SK-N-SH (cell line): Measurements from ENCODE around the gene LCMT2. TPM values are rescaled to one million over a fixed set of nuclear protein-coding genes. Genes with fewer than 3 reads are reported as not detected.

Source experiments
- CTCF ChIA-PET: fragments of 300-600, 350-600 bp; formaldehyde crosslinking; extraction: SDS; loops from one replicate; lab custom pipeline; 2021; lab: Yijun Ruan, JAX
- POLR2A ChIA-PET: fragments of 350-600 bp; sonication (Branson Sonifier 250); formaldehyde crosslinking; extraction: SDS; loops from one replicate; lab custom pipeline; 2020; ENCODE audit warnings: antibody characterized with exemption, inconsistent platforms; lab: Yijun Ruan, JAX
- DNase-seq: peaks from one replicate; pipeline ENCODE4 v3.0.0; 2012
- H2AFZ ChIP-seq: fragments of 200-600 bp; sonication (generic); 2 replicates; pipeline ENCODE4 v1.8.1; 2016; ENCODE audit warnings: antibody characterized with exemption, mild to moderate bottlenecking, low read depth
- H3F3A ChIP-seq: fragments of 200-600 bp; sonication (generic); replicated peaks from 2 replicates; pipeline ENCODE3; 2016; ENCODE audit warnings: antibody characterized with exemption, mild to moderate bottlenecking; ENCODE audit not compliant: insufficient read depth
- H3K27ac ChIP-seq, 2 experiments: fragments of 200-500 bp in 1 of 2; fragments of 200-600 bp in 1 of 2; sonication (Bioruptor generic) in 1 of 2; sonication (generic), shearing (Covaris generic) in 1 of 2; 2 replicates each; pipeline versions ENCODE4 v1.5.1 to v1.6.1; 2014 to 2016; ENCODE audit warnings: low read depth in 2 of 2, inconsistent platforms in 1 of 2, low read length in 1 of 2, mild to moderate bottlenecking in 1 of 2, mixed read lengths in 1 of 2
- H3K27me3 ChIP-seq: fragments of 200-600 bp; sonication (generic), shearing (Covaris generic); 2 replicates; pipeline ENCODE4 v1.6.1; 2016; ENCODE audit warnings: mixed run types; ENCODE audit not compliant: insufficient read depth
- H3K36me3 ChIP-seq, 2 experiments: fragments of 200-500 bp in 1 of 2; fragments of 200-600 bp in 1 of 2; sonication (Bioruptor generic) in 1 of 2; sonication (generic) in 1 of 2; replicated peaks in 1 of 2; 2 replicates each; pipeline versions ENCODE3 to v1.5.1; 2014 to 2016; ENCODE audit warnings: low read length in 1 of 2, mild to moderate bottlenecking in 1 of 2; ENCODE audit not compliant: insufficient read depth in 2 of 2, control insufficient read depth in 1 of 2
- H3K4me1 ChIP-seq, 2 experiments: fragments of 200-500 bp in 1 of 2; fragments of 200-600 bp in 1 of 2; sonication (Bioruptor generic) in 1 of 2; sonication (generic), shearing (Covaris generic) in 1 of 2; 2 replicates each; pipeline versions ENCODE4 v1.5.1 to v1.6.1; 2014 to 2016; ENCODE audit warnings: low read depth in 1 of 2, low read length in 1 of 2, mixed run types in 1 of 2; ENCODE audit not compliant: insufficient read depth in 2 of 2, control insufficient read depth in 1 of 2
- H3K4me2 ChIP-seq: fragments of 200-600 bp; sonication (generic), shearing (Covaris generic); 2 replicates; pipeline ENCODE4 v1.6.1; 2017; ENCODE audit warnings: mixed run types
- H3K4me3 ChIP-seq, 2 experiments: fragments of 200-500 bp in 1 of 2; fragments of 200-600 bp in 1 of 2; sonication (Bioruptor generic) in 1 of 2; sonication (generic), shearing (Covaris generic) in 1 of 2; 2 replicates each; pipeline versions ENCODE4 v1.5.1 to v1.8.1; 2014 to 2016; ENCODE audit warnings: low read depth in 2 of 2, inconsistent platforms in 1 of 2, low read length in 1 of 2, mild to moderate bottlenecking in 1 of 2, mixed read lengths in 1 of 2, moderate library complexity in 1 of 2
- H3K79me2 ChIP-seq: fragments of 200-600 bp; sonication (generic); 2 replicates; pipeline ENCODE4 v1.8.1; 2017; ENCODE audit warnings: mild to moderate bottlenecking; ENCODE audit not compliant: insufficient read depth
- H3K9ac ChIP-seq: fragments of 200-600 bp; sonication (generic); 2 replicates; pipeline ENCODE4 v1.6.1; 2017; ENCODE audit warnings: mixed run types
- H3K9me2 ChIP-seq: fragments of 200-600 bp; sonication (generic); 2 replicates; pipeline ENCODE4 v1.6.1; 2017; ENCODE audit warnings: mixed run types
- H3K9me3 ChIP-seq: fragments of 200-600 bp; sonication (generic); 2 replicates; pipeline ENCODE4 v1.6.1; 2017; ENCODE audit warnings: mixed run types, mild to moderate bottlenecking, moderate library complexity
- H4K20me1 ChIP-seq: fragments of 200-600 bp; sonication (generic); 2 replicates; pipeline ENCODE4 v1.6.1; 2017; ENCODE audit warnings: mild to moderate bottlenecking, mixed run types; ENCODE audit not compliant: insufficient read depth
- EZH2phosphoT487 ChIP-seq: fragments of 200-600 bp; sonication (generic); IDR thresholded peaks from 2 replicates; pipeline ENCODE4 v1.6.1; 2017; ENCODE audit warnings: low read depth, mixed run types, mild to moderate bottlenecking, antibody characterized with exemption, moderate library complexity, borderline replicate concordance
- FOSL2 ChIP-seq: IDR thresholded peaks from 2 replicates; pipeline ENCODE4 v1.4.0; 2012; ENCODE audit warnings: low read depth, mild to moderate bottlenecking, moderate library complexity, borderline replicate concordance
- FOXJ3 ChIP-seq: sonication (generic); formaldehyde crosslinking; IDR thresholded peaks from 2 replicates; pipeline ENCODE4 v1.5.1; 2020; ENCODE audit warnings: mild to moderate bottlenecking, missing genetic modification reagents
- MEF2A ChIP-seq: IDR thresholded peaks from 2 replicates; pipeline ENCODE4 v1.4.0; 2012; ENCODE audit warnings: low read depth, borderline replicate concordance
- NFIC ChIP-seq: IDR thresholded peaks from 2 replicates; pipeline ENCODE4 v1.4.0; 2012; ENCODE audit warnings: borderline replicate concordance
- POLR2AphosphoS5 ChIP-seq: IDR thresholded peaks from 2 replicates; pipeline ENCODE4 v1.6.1; 2012; ENCODE audit warnings: low read depth, low read length
- RCOR1 ChIP-seq: fragments of 150-350 bp; IDR thresholded peaks from 2 replicates; pipeline ENCODE4 v1.6.1; 2017; ENCODE audit warnings: antibody characterized with exemption, low read length
- RFX5 ChIP-seq: IDR thresholded peaks from 2 replicates; pipeline ENCODE4 v1.6.1; 2012; ENCODE audit warnings: mild to moderate bottlenecking, improper control_type of control experiment, low read length
- RXRA ChIP-seq: IDR thresholded peaks from 2 replicates; pipeline ENCODE4 v1.4.0; 2012; ENCODE audit warnings: low read depth, mild to moderate bottlenecking, borderline replicate concordance
- SIN3A ChIP-seq: IDR thresholded peaks from 2 replicates; pipeline ENCODE4 v1.6.1; 2012; ENCODE audit warnings: low read depth, mild to moderate bottlenecking, low read length, moderate library complexity, borderline replicate concordance
- WGBS: methylation state at CpG from one replicate; pipeline ENCODE4 v1.1.6; 2017; ENCODE audit warnings: low lambda C conversion rate; 5-methylcytosine and 5-hydroxymethylcytosine counted together
- polyA plus RNA-seq, 3 experiments: library from polyadenylated mRNA; depleted of rRNA; stranded (reverse); fragments of >200 nt; gene quantifications; 2 replicates each; pipeline ENCODE4 v1.2.3, GENCODE V29; 2012
- TF ChIP-seq, protein P1 (sequence below): fragments of 200-600 bp; sonication (generic); IDR thresholded peaks from 2 replicates; pipeline ENCODE4 v1.6.1; 2017; ENCODE audit warnings: antibody characterized with exemption, mild to moderate bottlenecking, moderate library complexity
- TF ChIP-seq, protein P2 (sequence below): IDR thresholded peaks from 2 replicates; pipeline ENCODE4 v1.4.0; 2012; ENCODE audit warnings: low read depth, borderline replicate concordance
- TF ChIP-seq, protein P3 (sequence below): IDR thresholded peaks from 2 replicates; pipeline ENCODE4 v1.4.0; 2012; ENCODE audit warnings: low read depth, borderline replicate concordance
- TF ChIP-seq, protein P4 (sequence below): fragments of 150-350 bp; IDR thresholded peaks from 2 replicates; pipeline ENCODE4 v1.6.1; 2017; ENCODE audit warnings: antibody characterized with exemption, low read length, low read depth, borderline replicate concordance
- TF ChIP-seq, protein P5 (sequence below): IDR thresholded peaks from 2 replicates; pipeline ENCODE4 v1.4.0; 2012; ENCODE audit warnings: low read depth

The LCMT2 gene
- polyA plus RNA-seq, 1 of the 3 experiments (the other 2 are of a cell fraction), result 7.1 TPM

DNA sequence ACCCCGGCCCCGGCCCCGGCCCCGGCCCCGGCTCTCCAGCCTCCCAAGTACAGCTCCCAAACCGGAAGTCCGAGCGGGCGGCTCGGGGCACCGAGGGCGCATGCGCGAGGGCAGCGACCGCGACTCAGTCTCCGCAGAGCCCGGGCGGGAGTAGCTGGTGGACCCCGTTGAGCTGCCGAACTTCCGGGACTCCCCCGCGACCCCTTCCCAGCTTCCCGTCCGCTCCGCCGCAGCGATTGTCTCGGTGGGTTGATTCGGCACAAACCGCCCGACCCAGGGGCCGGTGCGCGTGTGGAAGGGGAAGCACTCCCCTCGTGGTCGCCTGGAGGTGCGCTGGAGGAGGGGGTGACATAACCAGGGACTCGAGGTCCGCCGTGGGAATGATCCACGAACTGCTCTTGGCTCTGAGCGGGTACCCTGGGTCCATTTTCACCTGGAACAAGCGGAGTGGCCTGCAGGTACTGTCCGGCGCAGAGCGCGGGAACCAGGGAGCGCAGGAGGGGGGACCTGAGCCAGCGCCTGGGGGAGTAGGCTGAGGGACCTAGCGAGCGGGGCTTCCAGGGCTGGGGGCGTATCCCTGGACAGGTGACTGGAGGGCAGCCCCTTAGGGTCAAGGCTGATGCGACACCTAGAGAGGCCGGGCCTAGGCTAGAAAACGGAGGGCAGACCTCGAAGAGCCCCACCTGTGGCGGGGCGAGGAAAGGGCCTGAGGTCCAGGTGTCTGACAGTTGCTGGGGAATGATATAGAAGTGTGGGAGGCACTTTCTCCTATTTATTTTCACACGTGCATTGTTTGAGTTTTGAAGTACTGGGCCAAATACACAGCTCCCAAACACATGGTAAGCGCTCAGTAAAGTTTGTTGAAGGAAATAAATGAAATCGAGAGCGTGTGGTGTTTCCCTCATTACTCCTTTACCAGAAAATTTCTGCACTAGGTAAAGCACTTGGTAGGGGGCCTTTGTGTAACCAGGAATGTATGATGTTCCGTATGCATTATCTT is 40.9 kb upstream of the LCMT2 start, which contains the start of the genes TUBGCP4 and ZSCAN29 (continued):
- TF ChIP-seq, protein P1, sequence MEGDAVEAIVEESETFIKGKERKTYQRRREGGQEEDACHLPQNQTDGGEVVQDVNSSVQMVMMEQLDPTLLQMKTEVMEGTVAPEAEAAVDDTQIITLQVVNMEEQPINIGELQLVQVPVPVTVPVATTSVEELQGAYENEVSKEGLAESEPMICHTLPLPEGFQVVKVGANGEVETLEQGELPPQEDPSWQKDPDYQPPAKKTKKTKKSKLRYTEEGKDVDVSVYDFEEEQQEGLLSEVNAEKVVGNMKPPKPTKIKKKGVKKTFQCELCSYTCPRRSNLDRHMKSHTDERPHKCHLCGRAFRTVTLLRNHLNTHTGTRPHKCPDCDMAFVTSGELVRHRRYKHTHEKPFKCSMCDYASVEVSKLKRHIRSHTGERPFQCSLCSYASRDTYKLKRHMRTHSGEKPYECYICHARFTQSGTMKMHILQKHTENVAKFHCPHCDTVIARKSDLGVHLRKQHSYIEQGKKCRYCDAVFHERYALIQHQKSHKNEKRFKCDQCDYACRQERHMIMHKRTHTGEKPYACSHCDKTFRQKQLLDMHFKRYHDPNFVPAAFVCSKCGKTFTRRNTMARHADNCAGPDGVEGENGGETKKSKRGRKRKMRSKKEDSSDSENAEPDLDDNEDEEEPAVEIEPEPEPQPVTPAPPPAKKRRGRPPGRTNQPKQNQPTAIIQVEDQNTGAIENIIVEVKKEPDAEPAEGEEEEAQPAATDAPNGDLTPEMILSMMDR, result peak; percentile 48
- TF ChIP-seq EZH2phosphoT487 (no peak), FOSL2 (no peak), MEF2A (no peak), FOXJ3 (CRISPR knock-in tag) (no peak), POLR2AphosphoS5 (peak; percentile 71)
- TF ChIP-seq, protein P2, sequence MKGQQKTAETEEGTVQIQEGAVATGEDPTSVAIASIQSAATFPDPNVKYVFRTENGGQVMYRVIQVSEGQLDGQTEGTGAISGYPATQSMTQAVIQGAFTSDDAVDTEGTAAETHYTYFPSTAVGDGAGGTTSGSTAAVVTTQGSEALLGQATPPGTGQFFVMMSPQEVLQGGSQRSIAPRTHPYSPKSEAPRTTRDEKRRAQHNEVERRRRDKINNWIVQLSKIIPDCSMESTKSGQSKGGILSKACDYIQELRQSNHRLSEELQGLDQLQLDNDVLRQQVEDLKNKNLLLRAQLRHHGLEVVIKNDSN, result no peak
- TF ChIP-seq, protein P3, sequence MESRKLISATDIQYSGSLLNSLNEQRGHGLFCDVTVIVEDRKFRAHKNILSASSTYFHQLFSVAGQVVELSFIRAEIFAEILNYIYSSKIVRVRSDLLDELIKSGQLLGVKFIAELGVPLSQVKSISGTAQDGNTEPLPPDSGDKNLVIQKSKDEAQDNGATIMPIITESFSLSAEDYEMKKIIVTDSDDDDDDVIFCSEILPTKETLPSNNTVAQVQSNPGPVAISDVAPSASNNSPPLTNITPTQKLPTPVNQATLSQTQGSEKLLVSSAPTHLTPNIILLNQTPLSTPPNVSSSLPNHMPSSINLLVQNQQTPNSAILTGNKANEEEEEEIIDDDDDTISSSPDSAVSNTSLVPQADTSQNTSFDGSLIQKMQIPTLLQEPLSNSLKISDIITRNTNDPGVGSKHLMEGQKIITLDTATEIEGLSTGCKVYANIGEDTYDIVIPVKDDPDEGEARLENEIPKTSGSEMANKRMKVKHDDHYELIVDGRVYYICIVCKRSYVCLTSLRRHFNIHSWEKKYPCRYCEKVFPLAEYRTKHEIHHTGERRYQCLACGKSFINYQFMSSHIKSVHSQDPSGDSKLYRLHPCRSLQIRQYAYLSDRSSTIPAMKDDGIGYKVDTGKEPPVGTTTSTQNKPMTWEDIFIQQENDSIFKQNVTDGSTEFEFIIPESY, result no peak
- TF ChIP-seq, all 33 proteins: peak for 9

DNA sequence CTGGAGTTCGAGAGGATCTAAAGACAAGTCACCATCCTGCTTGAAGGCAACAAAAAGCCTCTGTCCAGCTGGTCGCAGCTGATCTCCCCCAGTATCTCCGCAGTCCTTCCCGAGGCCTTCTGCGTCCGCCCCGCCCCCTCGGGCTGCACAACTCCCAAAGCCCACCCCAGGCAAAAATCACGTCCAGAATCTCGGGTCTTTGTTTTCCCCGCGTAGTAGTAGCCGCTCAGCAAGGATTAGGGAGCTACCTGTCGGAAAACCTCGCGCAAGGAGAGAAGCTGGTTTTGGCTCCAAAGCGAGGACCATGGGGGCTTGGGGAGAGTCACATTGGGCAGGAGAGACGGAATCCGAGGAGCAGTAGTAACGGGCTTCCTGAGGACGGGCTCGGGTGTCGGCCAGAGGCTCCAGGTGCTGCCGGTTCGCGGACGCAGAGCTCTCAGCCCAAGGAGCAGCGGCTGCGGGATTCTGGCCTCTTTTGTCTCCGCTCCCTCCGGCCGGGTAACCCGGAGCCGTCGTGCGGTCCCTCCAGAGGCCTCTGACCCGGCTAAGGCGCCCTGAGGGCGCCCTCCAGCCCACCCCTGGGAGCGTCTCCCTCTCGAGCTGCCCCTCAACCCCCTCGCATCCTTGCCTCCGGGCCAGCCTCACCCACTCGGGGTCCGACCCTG is 40.1 kb upstream of the LCMT2 start:
- Histone ChIP-seq H3K9ac (peak overlapping the region; percentile 70), H3K27me3 (no peaks in the 10 kb centered on the region), H3K4me3 (peak overlapping the region; percentile 67 to 82), H2AFZ (peak overlapping the region; percentile 96), H3F3A (no peaks in the 10 kb centered on the region), H3K4me2 (peak overlapping the region; percentile 80), H3K27ac (peak overlapping the region; percentile 26 to 76; a peak in 3 of 4 replicates), H3K9me3 (no peaks in the 10 kb centered on the region), H4K20me1 (no peaks in the 10 kb centered on the region), H3K79me2 (peaks cover 45% of the 10 kb centered on the region), H3K4me1 (peaks cover 6 to 16% of the 10 kb centered on the region in 2 experiments; a peak in 2 of 4 replicates), H3K36me3 (peaks cover 30 to 34% of the 10 kb centered on the region in 2 experiments), H3K9me2 (no peaks in the 10 kb centered on the region)
- ChIA-PET CTCF (interaction anchor here (1.1 to 1.7 kb wide), 4 partner anchors 16 to 160 kb away, joined by 3 to 4 read pairs (median 3); no protein-coding TSS in a partner anchor), POLR2A (interaction anchor here (0.6 to 2.0 kb wide), 7 partner anchors 9 to 140 kb away, joined by 3 to 7 read pairs (median 3); no protein-coding TSS in a partner anchor)
- WGBS, result 2% methylated on average over 26 of the region's 45 CpGs
- DNase-seq, result peak; percentile 67
- TF ChIP-seq RXRA (no peak), NFIC (no peak), RCOR1 (no peak), RFX5 (no peak), SIN3A (0 out of 2 replicates have a peak, but pooled peaks have one; percentile 13)
- TF ChIP-seq, protein P4, sequence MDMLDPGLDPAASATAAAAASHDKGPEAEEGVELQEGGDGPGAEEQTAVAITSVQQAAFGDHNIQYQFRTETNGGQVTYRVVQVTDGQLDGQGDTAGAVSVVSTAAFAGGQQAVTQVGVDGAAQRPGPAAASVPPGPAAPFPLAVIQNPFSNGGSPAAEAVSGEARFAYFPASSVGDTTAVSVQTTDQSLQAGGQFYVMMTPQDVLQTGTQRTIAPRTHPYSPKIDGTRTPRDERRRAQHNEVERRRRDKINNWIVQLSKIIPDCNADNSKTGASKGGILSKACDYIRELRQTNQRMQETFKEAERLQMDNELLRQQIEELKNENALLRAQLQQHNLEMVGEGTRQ, result no peak
- TF ChIP-seq, protein P5, sequence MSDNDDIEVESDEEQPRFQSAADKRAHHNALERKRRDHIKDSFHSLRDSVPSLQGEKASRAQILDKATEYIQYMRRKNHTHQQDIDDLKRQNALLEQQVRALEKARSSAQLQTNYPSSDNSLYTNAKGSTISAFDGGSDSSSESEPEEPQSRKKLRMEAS, result peak; percentile 44
- TF ChIP-seq, protein P1, result no peak
